DND-41 (cell line): ENCODE measurements around the gene CYP2A6.
"Not testable (repeated sequence)": the region's sequence is repeated elsewhere in the genome, so short reads cannot be mapped to it uniquely, and the experiment has no call there.

ENCODE experiments used
- ATAC-seq: fragments of 200-7000 bp; cut with Tn5 transposase; 3 replicates; pipeline ENCODE4 v1.9.1; 2021; ENCODE audit warnings: low read depth; ENCODE audit not compliant: insufficient read depth
- DNase-seq: peaks from one replicate; pipeline ENCODE4 v3.0.0-alpha.2; 2020
- H2AFZ ChIP-seq: 2 replicates; pipeline ENCODE4 v1.6.0; 2012; ENCODE audit warnings: low read depth, low read length
- H3K27ac ChIP-seq: 2 replicates; pipeline ENCODE4 v1.5.1; 2012; ENCODE audit warnings: low read length, inconsistent platforms
- H3K27me3 ChIP-seq: fragments of 200-600 bp; sonication (generic); 2 replicates; pipeline ENCODE4 v1.6.0; 2012; ENCODE audit warnings: low read length, mild to moderate bottlenecking, inconsistent platforms; ENCODE audit not compliant: insufficient read depth, poor library complexity
- H3K36me3 ChIP-seq: 2 replicates; pipeline ENCODE4 v1.5.1; 2012; ENCODE audit warnings: low read length, inconsistent platforms; ENCODE audit not compliant: insufficient read depth
- H3K4me1 ChIP-seq: 2 replicates; pipeline ENCODE4 v1.5.1; 2012; ENCODE audit warnings: mild to moderate bottlenecking, low read length; ENCODE audit not compliant: insufficient read depth
- H3K4me2 ChIP-seq: 2 replicates; pipeline ENCODE4 v1.6.0; 2012; ENCODE audit warnings: mild to moderate bottlenecking, moderate library complexity, low read length, inconsistent platforms; ENCODE audit not compliant: insufficient read depth
- H3K4me3 ChIP-seq, 2 experiments: fragments of 200-600 bp in 1 of 2; shearing (Covaris generic) in 1 of 2; 2 replicates each; pipeline ENCODE4 v1.5.1; 2012 to 2016; ENCODE audit warnings: inconsistent platforms in 2 of 2, low read length in 2 of 2, mild to moderate bottlenecking in 2 of 2, low read depth in 1 of 2, moderate library complexity in 1 of 2
- H3K79me2 ChIP-seq: 2 replicates; pipeline ENCODE4 v1.6.0; 2012; ENCODE audit warnings: low read length, inconsistent platforms; ENCODE audit not compliant: insufficient read depth
- H3K9ac ChIP-seq: 2 replicates; pipeline ENCODE4 v1.6.0; 2012; ENCODE audit warnings: low read depth, mild to moderate bottlenecking, inconsistent platforms, low read length, moderate library complexity
- H3K9me3 ChIP-seq: 2 replicates; pipeline ENCODE4 v1.5.1; 2012; ENCODE audit warnings: low read length, moderate library complexity, mild to moderate bottlenecking, inconsistent platforms; ENCODE audit not compliant: insufficient read depth, severe bottlenecking
- H4K20me1 ChIP-seq: 2 replicates; pipeline ENCODE4 v1.6.0; 2012; ENCODE audit warnings: low read length; ENCODE audit not compliant: insufficient read depth
- EZH2 ChIP-seq: IDR thresholded peaks from 3 replicates; pipeline ENCODE4 v1.6.1; 2012; ENCODE audit warnings: borderline replicate concordance, low read depth, mild to moderate bottlenecking, moderate library complexity, low read length, inconsistent platforms; ENCODE audit not compliant: severe bottlenecking
- TF ChIP-seq, protein P1 (sequence below): IDR thresholded peaks from 2 replicates; pipeline ENCODE4 v1.5.1; 2012; ENCODE audit warnings: borderline replicate concordance, low read length, moderate library complexity, mild to moderate bottlenecking; ENCODE audit not compliant: poor library complexity, severe bottlenecking; ENCODE audit errors: extremely low read depth

Gene CYP2A6

GRCh38 chr19:40850277-40850676, at the start of gene CYP2A6:
CYP2A6 (minus strand) TSS chr19:40850447; CDS start chr19:40850426, 21 bp downstream.
- H3K9me3 ChIP-seq, H3K4me1 ChIP-seq, H3K36me3 ChIP-seq, H4K20me1 ChIP-seq, H3K79me2 ChIP-seq, H3K27me3 ChIP-seq, H3K9ac ChIP-seq, H3K4me2 ChIP-seq, H3K27ac ChIP-seq, DNase-seq, H3K4me3 ChIP-seq, ATAC-seq, H2AFZ ChIP-seq: not testable (repeated sequence)

- H3K36me3 ChIP-seq, H3K9me3 ChIP-seq, H3K79me2 ChIP-seq, H3K4me1 ChIP-seq, H3K27ac ChIP-seq, H3K9ac ChIP-seq, H3K4me3 ChIP-seq, ATAC-seq, H3K4me2 ChIP-seq, H4K20me1 ChIP-seq, DNase-seq, H3K27me3 ChIP-seq, H2AFZ ChIP-seq: not testable (repeated sequence)
These were observed 49.7 kb upstream of the CYP2A6 start for GRCh38 chr19:40899964-40900363.

GRCh38 chr19:40896843-40897789, 46.9 kb upstream of the CYP2A6 start:
- not testable (repeated sequence) for H3K27ac ChIP-seq

DNA sequence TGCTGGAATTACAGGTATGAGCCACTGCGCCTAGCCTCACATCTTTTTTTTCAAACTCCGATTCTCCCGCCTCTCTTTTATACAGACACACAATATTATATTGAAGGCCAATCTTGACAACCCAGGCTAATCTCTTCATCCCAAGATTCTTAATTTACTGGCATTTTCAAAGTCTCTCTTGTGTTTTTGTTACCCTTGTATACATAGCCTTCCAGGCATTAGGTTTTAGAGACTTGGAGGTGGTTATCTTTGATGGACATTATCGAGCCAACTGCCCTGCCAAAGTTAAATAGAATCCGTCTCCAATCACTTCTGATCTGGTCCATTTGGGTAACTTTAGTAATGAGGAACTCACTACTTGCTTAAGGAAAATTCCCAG, 46.2 kb upstream of the CYP2A6 start:
- TF ChIP-seq, protein P1, sequence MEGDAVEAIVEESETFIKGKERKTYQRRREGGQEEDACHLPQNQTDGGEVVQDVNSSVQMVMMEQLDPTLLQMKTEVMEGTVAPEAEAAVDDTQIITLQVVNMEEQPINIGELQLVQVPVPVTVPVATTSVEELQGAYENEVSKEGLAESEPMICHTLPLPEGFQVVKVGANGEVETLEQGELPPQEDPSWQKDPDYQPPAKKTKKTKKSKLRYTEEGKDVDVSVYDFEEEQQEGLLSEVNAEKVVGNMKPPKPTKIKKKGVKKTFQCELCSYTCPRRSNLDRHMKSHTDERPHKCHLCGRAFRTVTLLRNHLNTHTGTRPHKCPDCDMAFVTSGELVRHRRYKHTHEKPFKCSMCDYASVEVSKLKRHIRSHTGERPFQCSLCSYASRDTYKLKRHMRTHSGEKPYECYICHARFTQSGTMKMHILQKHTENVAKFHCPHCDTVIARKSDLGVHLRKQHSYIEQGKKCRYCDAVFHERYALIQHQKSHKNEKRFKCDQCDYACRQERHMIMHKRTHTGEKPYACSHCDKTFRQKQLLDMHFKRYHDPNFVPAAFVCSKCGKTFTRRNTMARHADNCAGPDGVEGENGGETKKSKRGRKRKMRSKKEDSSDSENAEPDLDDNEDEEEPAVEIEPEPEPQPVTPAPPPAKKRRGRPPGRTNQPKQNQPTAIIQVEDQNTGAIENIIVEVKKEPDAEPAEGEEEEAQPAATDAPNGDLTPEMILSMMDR = no peak
- TF ChIP-seq EZH2 = no peak
- no peaks in the 10 kb centered on the region for H3K9me3 ChIP-seq
- H2AFZ ChIP-seq = no peak overlapping the region
- no peak overlapping the region for H3K4me2 ChIP-seq
- H3K36me3 ChIP-seq = no peaks in the 10 kb centered on the region
- no peaks in the 10 kb centered on the region for H3K27me3 ChIP-seq
- H4K20me1 ChIP-seq = no peaks in the 10 kb centered on the region
- H3K79me2 ChIP-seq = no peaks in the 10 kb centered on the region
- H3K4me3 ChIP-seq = no peak overlapping the region
- no peak overlapping the region for H3K9ac ChIP-seq
- H3K4me1 ChIP-seq = no peaks in the 10 kb centered on the region
- no peak overlapping the region for H3K27ac ChIP-seq
- ATAC-seq (no peak), DNase-seq (no peak)

More at GRCh38 chr19:40896843-40897789, 46.9 kb upstream of the CYP2A6 start:
- H3K36me3 ChIP-seq, ATAC-seq, H3K4me3 ChIP-seq, H3K4me1 ChIP-seq, H4K20me1 ChIP-seq, H3K9me3 ChIP-seq, H3K9ac ChIP-seq, DNase-seq, H2AFZ ChIP-seq, H3K27me3 ChIP-seq, H3K4me2 ChIP-seq, H3K79me2 ChIP-seq: not testable (repeated sequence)

GRCh38 chr19:40893112-40893511, 42.9 kb upstream of the CYP2A6 start:
- no peak overlapping the region for H3K4me2 ChIP-seq
- H3K27ac ChIP-seq = no peak overlapping the region
- H3K4me3 ChIP-seq = no peak overlapping the region
- no peak for DNase-seq
- H3K9ac ChIP-seq = no peak overlapping the region
- H3K9me3 ChIP-seq = no peaks in the 10 kb centered on the region
- no peak for ATAC-seq
- H4K20me1 ChIP-seq = no peaks in the 10 kb centered on the region
- peaks cover 11% of the 10 kb centered on the region for H3K27me3 ChIP-seq
- no peak overlapping the region for H2AFZ ChIP-seq
- H3K79me2 ChIP-seq = no peaks in the 10 kb centered on the region
- no peaks in the 10 kb centered on the region for H3K4me1 ChIP-seq
- TF ChIP-seq, protein P1 = no peak
- TF ChIP-seq EZH2 = no peak
- no peaks in the 10 kb centered on the region for H3K36me3 ChIP-seq
